Measurements from ENCODE around the gene SGMS1. TPM values are rescaled to one million over a fixed set of nuclear protein-coding genes. Genes with fewer than 3 reads are reported as not detected.
A peak's percentile ranks its signal among the peaks of the same experiment; 100 is the strongest.
"Not testable (repeated sequence)": the region's sequence is repeated elsewhere in the genome, so short reads cannot be mapped to it uniquely, and the experiment has no call there.

Gene SGMS1
- total RNA-seq, 1 donor from 2014 or later, result 111 TPM

DNA sequence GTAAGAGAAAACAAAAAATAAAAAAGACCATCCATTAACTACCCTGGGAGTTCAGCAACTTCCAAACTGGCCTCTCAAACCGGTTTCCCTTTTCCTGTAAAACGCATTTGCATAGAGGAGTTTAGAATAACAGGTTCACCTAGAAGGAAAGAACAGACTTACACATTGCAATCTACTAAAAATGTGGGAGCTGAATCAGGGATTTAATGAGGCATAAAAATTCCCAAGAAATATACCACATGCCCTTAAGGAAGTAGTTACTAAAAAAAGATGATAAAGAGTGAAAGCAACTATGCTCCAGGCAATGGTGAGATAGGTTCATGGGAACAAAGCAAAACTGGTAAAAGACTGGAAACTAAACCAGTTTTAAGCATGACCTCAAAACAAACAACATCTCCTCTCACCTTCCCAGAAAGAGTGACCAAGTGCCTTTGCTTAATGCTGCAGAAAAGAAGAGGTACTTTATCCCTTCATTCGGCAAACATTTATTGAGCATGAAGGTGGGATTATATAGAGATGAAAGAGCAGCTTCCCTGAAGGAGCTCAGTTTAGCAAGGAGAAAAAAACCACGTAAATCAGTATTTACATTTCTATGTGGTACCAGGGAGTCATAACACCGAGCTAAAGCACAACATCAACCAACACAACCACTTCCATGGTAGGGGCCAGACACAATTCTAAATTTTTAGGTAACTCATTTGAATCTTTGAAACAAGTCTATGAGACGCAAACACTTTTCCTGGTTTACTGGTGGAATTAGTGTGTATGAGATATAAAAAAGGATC is 152.8 kb downstream of the SGMS1 start:
- peak; percentile 47 for DNase-seq (ENCODE audit: low spot score)

DNA sequence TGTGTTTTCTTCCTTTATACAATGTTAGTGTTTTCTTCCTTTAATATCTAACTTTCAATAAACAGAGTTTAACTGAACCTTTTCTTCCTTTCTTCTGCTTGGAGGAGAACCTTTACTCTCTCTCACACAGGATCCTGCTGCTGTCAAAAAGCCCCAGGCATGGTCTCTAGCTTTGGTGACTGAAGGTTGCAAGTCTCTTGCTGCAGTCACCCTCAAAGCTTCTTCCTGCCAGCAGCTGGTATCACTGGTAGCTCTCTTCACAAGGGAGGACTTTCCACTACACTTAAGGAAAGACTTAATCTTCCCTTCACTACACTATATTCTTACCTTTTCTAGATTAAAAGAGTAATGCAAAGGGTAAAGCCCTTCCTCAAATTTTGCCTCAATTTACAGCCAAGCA is 153.4 kb downstream of the SGMS1 start:
- no peak for DNase-seq (ENCODE audit: low spot score)

DNA sequence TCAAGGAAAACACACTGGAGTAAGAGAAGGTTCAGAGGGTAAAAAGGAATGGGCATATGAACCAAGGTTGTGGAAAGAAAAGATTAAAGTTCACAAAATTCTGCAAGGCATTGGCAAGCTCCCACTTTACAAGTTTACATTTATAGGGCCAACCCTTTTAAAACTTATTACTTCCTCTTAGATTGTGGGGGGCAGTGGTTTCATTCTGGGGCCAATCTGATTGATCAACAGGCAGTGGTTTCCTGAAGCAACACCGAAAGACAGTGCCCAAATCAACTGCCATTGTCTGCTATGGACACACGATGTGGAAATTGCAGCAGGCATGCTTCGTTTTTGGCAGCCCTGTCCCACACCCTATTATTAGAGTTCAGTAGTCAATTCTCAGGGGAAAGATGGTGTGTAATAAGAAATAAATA is 154.0 kb downstream of the SGMS1 start:
- DNase-seq (ENCODE audit: low spot score), result no peak

DNA sequence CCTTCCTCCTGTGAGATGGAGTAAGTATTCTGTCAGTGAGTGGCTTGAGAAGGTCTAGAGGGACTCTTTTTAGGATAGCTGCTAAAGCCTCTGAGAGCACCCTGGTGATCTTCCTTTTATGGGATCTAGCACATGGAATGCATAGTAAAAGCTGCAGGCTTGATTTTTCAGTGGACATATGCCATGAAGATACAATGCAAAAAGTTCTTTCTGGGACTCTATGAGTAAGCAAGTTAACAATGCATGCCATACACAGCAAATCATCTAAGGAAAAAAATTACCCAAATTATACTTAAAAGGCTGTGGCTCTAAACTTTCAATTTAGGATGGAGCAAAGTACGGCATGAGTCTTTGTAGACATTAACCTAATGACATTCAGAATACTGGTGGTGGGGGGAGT is 154.5 kb downstream of the SGMS1 start:
- peak; percentile 28 for DNase-seq (ENCODE audit: low spot score)

- no peak for DNase-seq (ENCODE audit: low spot score)
Measured at GRCh38 chr10:50467209-50467608, 156.5 kb downstream of the SGMS1 start.

- peak; percentile 37 for DNase-seq (ENCODE audit: low spot score)
Measured at GRCh38 chr10:50464004-50464409, 159.7 kb downstream of the SGMS1 start.

DNA sequence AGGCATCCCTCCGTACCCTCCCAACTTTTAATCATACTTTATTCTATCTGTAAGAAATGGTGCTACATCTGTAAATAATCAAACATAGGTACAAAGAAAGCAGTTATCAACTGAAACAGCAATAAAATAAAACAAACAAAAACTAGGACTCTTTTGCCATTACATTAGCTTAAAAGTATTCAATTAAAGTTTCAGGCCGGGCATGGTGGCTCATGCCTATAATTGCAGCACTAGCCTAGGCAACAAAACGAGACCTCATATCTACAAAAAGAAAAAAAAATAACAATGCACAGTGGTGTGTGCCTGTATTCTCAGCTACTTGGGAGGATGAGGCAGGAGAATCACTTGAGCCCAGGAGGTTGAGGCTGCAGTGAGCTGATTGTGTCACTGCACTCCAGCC is 161.9 kb downstream of the SGMS1 start:
- DNase-seq (ENCODE audit: low spot score), result no peak

- DNase-seq (ENCODE audit: low spot score), result no peak
Measured at GRCh38 chr10:50461123-50461522, 162.6 kb downstream of the SGMS1 start.

DNA sequence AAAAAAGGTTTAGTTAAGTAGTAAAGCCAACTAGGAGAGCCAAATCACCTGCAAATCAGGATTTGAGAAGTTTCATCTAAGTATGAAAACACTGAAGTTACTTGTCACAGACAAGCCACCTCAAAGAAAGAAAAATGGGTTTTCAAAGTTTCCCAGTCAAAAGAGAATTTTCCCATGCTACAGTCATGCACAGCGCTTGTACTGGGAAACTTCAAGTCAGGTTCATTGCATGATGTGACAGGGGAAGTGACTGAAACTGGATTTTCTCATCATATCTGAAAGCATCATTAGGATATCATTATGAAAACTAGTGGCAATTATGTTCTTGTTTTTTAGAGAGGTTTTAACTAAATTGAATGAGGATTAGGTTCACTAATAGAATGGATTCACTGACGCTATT is 167.0 kb downstream of the SGMS1 start:
- DNase-seq (ENCODE audit: low spot score), result no peak

DNA sequence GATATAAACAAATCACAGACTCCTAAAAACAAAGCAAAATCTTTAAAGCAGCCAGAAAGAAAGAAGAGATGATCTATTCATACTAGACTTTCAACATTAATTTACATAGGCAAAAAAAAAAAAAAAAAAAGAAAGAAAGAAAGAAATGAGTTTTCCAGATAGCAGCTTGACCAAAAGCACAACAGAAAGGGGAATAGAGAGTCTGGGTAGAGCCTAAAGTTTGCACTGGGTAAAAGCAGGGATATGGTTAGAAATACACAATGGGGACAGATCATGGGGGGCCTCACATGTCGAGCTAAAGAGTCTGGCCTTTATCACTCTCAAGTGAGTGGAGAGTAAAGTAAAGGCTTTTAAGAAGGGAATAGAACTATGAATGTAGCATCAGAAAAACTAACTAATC is 169.8 kb downstream of the SGMS1 start:
- DNase-seq (ENCODE audit: low spot score), result no peak

DNA sequence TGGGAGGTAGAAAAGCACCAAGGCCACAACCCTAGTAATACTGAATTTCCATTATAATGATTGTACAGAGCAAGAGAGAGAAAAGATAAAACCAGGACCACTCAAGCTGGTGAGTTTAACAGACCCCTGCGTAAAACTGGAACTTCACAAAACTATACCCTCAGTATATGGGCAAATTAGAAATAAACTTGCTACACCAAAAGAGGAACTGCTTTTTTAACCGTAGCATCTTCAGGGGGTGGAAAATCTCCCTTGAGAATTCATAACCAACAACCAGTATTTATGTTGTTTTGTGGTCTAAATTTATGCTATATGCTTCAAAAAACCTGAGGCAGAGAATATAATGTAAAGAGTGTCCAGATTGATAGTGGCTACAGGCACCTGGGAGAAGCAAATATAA is 171.2 kb downstream of the SGMS1 start:
- DNase-seq (ENCODE audit: low spot score), result no peak

- DNase-seq (ENCODE audit: low spot score), result no peak
Measured at GRCh38 chr10:50447691-50448090, 176.1 kb downstream of the SGMS1 start.

DNA sequence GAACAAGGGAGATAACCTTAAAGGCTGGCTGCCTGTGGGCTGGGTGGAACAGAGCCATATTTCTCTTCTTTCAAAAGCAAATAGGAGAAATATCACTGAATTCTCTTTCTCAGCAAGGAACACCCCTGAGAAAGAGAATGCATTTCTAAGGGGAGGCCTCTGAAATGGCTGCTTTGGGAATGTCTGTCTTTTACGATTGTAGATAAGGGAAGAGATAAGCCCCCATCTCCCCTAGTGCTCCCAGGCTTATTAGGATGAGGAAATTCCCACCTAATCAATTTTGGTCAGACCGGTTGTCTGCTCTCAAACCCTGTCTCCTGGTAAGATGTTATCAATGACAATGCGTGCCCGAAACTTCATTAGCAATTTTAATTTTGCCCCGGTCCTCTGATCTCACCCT is 178.0 kb downstream of the SGMS1 start:
- DNase-seq (ENCODE audit: low spot score), result not testable (repeated sequence)

DNA sequence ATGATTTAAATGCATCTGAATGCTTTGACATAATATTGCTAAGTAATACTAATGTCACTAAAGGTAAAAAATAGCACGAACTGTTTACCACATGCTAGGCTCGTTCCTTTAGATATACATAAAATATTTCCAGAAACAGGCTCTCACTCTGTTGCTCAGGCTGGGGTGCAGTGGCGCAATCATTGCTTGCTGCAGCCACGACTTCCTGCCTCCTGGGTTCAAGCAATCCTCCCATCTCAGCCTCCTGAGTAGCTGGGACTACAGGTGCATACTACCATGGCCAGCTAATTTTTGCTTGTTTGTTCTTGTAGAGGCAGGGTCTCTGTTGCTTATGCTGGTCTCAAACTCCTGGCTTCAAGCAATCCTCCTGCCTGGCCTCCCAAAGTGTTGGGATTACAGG is 183.3 kb downstream of the SGMS1 start:
- DNase-seq (ENCODE audit: low spot score), result no peak

- DNase-seq (ENCODE audit: low spot score), result no peak
Measured at GRCh38 chr10:50439806-50440205, 183.9 kb downstream of the SGMS1 start.

DNA sequence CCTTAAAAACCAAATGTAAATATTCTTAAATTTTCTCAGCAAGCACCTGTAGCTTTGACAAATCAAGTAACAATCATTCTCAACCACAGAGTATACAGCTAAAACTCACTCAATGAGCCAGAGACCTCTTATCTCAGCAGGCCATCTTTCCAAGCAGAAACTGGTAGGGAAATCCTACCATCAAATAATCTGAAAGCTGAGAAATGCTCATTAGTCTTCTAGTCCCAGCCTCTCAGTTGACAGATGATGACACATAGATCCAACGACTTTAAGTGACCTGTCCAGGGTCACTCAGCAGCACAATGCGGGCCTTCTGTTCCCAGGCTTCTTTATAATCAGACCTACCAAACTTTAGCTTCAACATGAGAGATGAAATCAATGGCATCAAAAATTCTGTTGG is 184.6 kb downstream of the SGMS1 start:
- DNase-seq (ENCODE audit: low spot score), result no peak

GRCh38 chr10:50438049-50438936 is 185.5 kb downstream of the SGMS1 start:
- no peak for DNase-seq (ENCODE audit: low spot score)

GRCh38 chr10:50437248-50437647 is 186.5 kb downstream of the SGMS1 start:
- DNase-seq (ENCODE audit: low spot score), result no peak

- no peak for DNase-seq (ENCODE audit: low spot score)
Measured at GRCh38 chr10:50436805-50437204, 187.0 kb downstream of the SGMS1 start.

DNA sequence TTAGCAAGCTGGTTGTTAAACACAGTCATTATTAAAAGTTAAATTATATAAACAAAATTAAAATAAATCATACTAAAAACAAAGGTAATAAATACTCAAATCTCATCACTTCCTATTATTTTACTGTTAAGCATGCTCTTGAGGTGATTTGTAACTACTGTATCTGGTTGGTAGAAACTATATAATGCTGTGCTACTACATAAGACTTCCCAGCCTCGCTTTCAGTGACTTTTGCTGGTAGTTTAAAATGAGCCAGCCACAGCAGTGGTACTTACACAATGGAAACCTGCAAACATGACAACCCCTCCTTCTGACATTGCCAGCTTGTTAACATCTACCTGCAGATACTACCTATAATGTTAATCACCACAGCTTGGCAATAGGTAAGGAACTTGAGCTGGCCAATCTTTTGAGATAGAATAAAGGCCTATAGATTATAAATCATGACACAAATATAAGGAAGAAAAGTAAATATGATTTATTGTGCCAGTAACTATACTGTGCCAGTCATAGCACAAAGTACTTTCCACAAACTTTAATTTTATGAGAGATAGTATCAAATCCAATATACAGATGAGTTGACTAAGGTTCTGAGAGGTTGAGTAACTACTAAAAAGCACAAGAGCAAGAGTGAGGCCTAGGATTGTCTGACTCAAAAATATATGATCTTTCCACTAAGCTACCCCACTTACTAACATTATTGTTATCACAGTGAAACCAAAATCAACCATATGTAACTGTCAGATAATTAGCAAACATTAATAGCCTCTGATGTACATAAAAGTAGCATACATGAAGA is 191.3 kb downstream of the SGMS1 start:
- no peak for DNase-seq (ENCODE audit: low spot score)

DNA sequence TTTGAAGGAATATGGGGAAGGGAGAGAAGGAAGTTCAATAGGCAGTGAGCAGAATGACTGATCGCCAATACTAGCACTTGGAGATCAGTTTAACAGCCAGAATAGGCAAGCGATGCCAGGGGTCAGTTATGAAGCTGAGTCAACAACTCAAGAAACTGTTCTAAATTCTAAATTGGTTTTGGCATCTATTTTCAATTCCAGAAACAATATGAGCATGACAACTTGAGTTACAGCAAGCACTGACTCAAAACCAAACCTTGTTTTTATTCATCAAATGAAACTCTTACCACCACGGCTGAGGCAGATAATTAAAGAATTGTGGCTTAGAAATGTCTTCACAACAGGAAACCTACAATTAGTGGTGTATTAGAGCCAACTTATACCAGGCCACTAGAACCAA is 192.0 kb downstream of the SGMS1 start:
- no peak for DNase-seq (ENCODE audit: low spot score)

DNA sequence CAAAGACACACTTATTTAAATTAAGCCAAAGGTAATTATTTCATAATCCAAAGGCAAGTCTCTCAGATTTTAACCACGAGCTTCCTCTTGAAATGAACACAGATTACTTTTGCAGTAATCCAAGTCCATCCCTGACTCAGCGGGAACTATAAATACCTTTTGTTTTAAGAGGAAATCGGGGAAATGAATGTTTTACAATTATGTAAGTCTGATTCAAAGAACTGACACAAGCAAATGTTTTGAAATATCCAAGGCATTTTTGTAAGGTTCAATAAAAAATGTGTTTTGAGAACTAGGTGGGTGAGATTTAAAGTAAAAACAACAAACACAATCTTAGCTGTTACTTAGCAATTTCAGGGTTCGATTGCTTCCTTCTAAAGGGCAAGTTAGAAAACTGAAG is 192.6 kb downstream of the SGMS1 start:
- peak; percentile 41 for DNase-seq (ENCODE audit: low spot score)

Data from umbilical cord (tissue), 2 donors.